ENCODE data around the gene OIT3. TPM values are rescaled to one million over a fixed set of nuclear protein-coding genes. Genes with fewer than 3 reads are reported as not detected.

OIT3 gene
- total RNA-seq, 2 experiments from 2014 or later = not detected

GRCh38 chr10:72935361-72935760, 41.8 kb downstream of the OIT3 start:
- H3K27ac Mint-ChIP-seq = no peak overlapping the region
- no peak overlapping the region for H3K4me3 Mint-ChIP-seq
- TF ChIP-seq, protein P1, sequence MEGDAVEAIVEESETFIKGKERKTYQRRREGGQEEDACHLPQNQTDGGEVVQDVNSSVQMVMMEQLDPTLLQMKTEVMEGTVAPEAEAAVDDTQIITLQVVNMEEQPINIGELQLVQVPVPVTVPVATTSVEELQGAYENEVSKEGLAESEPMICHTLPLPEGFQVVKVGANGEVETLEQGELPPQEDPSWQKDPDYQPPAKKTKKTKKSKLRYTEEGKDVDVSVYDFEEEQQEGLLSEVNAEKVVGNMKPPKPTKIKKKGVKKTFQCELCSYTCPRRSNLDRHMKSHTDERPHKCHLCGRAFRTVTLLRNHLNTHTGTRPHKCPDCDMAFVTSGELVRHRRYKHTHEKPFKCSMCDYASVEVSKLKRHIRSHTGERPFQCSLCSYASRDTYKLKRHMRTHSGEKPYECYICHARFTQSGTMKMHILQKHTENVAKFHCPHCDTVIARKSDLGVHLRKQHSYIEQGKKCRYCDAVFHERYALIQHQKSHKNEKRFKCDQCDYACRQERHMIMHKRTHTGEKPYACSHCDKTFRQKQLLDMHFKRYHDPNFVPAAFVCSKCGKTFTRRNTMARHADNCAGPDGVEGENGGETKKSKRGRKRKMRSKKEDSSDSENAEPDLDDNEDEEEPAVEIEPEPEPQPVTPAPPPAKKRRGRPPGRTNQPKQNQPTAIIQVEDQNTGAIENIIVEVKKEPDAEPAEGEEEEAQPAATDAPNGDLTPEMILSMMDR (IDR thresholded peaks at IDR 0.05) = no peak
- ChIA-PET CTCF (no interaction called here), POLR2A (no interaction called here)
- intact Hi-C loops (cut with micrococcal nuclease) = no loop called here
- no peak for DNase-seq
- no peak for ATAC-seq
- peaks cover 4% of the 10 kb centered on the region for H3K27me3 Mint-ChIP-seq
- H3K4me1 Mint-ChIP-seq (ENCODE audit: low read depth) = no peaks in the 10 kb centered on the region
- no peaks in the 10 kb centered on the region for H3K36me3 Mint-ChIP-seq (ENCODE audit: low read depth)
- H3K9me3 Mint-ChIP-seq = no peaks in the 10 kb centered on the region

DNA sequence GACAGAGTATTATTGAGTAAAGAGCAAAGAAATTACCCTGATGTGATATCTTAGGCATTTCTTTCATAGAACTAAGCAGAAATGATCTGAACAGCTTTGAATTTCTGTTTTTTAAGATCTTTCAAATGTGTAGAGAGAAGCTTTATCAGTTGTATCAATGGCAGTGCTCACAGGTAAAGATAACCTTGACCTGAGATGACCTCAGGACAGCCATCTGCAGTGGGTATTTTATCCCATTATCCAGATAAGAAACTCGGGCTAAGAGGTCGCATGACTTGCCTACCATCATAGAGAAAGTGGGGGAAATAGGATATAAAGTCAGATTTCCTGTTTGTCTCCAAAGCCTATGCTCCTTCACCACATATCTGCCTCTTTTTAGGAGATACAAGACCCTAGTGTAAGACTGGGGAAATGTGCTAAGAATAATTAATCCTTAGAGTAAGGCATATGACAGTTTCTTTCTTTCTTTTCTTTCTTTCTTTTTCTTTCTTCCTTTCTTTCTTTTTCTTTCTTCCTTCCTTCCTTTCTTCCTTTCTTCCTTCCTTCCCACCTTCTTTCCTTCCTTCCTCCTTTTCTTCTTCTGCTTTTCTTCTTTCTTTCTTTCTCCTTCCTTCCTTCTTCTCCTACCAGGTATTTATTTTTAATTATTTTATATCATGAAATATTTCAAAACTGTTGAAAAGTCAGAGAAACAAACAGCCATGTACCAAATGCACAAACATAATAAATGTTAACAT, 50.1 kb downstream of the OIT3 start:
- peaks cover 7% of the 10 kb centered on the region for H3K27me3 Mint-ChIP-seq
- H3K4me3 Mint-ChIP-seq = no peak overlapping the region
- H3K27ac Mint-ChIP-seq = no peak overlapping the region
- CTCF ChIA-PET = no interaction called here
- ATAC-seq (no peak), DNase-seq (no peak)
- no peaks in the 10 kb centered on the region for H3K9me3 Mint-ChIP-seq
- TF ChIP-seq, protein P1 (IDR thresholded peaks at IDR 0.05) = no peak
- POLR2A ChIA-PET = no interaction called here
- H3K4me1 Mint-ChIP-seq (ENCODE audit: low read depth) = peaks cover 10% of the 10 kb centered on the region
- intact Hi-C loops (cut with micrococcal nuclease) = no loop called here
- H3K36me3 Mint-ChIP-seq (ENCODE audit: low read depth) = no peaks in the 10 kb centered on the region

- Mint-ChIP-seq H3K27ac (no peak overlapping the region), H3K4me3 (no peak overlapping the region), H3K27me3 (peaks cover 10% of the 10 kb centered on the region), H3K4me1 (ENCODE audit: low read depth) (peaks cover 3% of the 10 kb centered on the region), H3K36me3 (ENCODE audit: low read depth) (no peaks in the 10 kb centered on the region), H3K9me3 (no peaks in the 10 kb centered on the region)
- TF ChIP-seq, protein P1 (IDR thresholded peaks at IDR 0.05) = no peak
- POLR2A ChIA-PET = no interaction called here
- CTCF ChIA-PET = no interaction called here
- DNase-seq = no peak
- intact Hi-C loops (cut with micrococcal nuclease) = no loop called here
- no peak for ATAC-seq
Measured at GRCh38 chr10:72946963-72947362, 53.4 kb downstream of the OIT3 start.

GRCh38 chr10:72948762-72949161, 55.2 kb downstream of the OIT3 start:
- Mint-ChIP-seq H3K36me3 (ENCODE audit: low read depth) (no peaks in the 10 kb centered on the region), H3K4me3 (no peak overlapping the region), H3K27ac (no peak overlapping the region), H3K4me1 (ENCODE audit: low read depth) (no peaks in the 10 kb centered on the region), H3K9me3 (no peaks in the 10 kb centered on the region), H3K27me3 (peaks cover 7% of the 10 kb centered on the region)
- intact Hi-C loops (cut with micrococcal nuclease) = no loop called here
- ChIA-PET POLR2A (no interaction called here), CTCF (no interaction called here)
- ATAC-seq = no peak
- TF ChIP-seq, protein P1 (IDR thresholded peaks at IDR 0.05) = no peak
- DNase-seq = no peak

DNA sequence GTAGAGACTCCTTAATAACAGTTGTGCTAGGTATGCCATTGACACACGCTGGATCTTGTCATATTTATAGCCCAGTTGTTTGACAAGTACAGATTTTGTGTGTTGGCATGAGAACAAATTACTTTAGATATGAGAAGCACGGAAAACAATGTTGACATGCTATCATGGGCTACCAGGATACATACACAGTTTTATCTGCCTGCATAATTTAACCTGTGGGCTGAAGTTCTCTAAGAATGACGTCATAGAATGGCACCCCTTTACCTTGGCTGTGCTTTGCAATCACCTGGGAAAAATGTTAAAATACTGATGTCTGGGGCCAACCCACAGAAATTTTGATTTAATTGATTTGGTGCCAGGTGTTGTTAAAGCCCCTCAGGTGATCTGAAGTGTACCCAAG, 58.2 kb downstream of the OIT3 start:
- H3K4me1 Mint-ChIP-seq (ENCODE audit: low read depth) = no peaks in the 10 kb centered on the region
- ATAC-seq (no peak), DNase-seq (no peak)
- peaks cover 5% of the 10 kb centered on the region for H3K27me3 Mint-ChIP-seq
- no peaks in the 10 kb centered on the region for H3K36me3 Mint-ChIP-seq (ENCODE audit: low read depth)
- no peaks in the 10 kb centered on the region for H3K9me3 Mint-ChIP-seq
- intact Hi-C loops (cut with micrococcal nuclease) = no loop called here
- CTCF ChIA-PET = no interaction called here
- H3K27ac Mint-ChIP-seq = no peak overlapping the region
- TF ChIP-seq, protein P1 (IDR thresholded peaks at IDR 0.05) = no peak
- H3K4me3 Mint-ChIP-seq = no peak overlapping the region
- POLR2A ChIA-PET = no interaction called here
